Measurements from ENCODE around the gene PHETA1.
A peak's percentile ranks its signal among the peaks of the same experiment; 100 is the strongest.

PHETA1 gene, protein sequence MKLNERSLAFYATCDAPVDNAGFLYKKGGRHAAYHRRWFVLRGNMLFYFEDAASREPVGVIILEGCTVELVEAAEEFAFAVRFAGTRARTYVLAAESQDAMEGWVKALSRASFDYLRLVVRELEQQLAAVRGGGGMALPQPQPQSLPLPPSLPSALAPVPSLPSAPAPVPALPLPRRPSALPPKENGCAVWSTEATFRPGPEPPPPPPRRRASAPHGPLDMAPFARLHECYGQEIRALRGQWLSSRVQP

DNA sequence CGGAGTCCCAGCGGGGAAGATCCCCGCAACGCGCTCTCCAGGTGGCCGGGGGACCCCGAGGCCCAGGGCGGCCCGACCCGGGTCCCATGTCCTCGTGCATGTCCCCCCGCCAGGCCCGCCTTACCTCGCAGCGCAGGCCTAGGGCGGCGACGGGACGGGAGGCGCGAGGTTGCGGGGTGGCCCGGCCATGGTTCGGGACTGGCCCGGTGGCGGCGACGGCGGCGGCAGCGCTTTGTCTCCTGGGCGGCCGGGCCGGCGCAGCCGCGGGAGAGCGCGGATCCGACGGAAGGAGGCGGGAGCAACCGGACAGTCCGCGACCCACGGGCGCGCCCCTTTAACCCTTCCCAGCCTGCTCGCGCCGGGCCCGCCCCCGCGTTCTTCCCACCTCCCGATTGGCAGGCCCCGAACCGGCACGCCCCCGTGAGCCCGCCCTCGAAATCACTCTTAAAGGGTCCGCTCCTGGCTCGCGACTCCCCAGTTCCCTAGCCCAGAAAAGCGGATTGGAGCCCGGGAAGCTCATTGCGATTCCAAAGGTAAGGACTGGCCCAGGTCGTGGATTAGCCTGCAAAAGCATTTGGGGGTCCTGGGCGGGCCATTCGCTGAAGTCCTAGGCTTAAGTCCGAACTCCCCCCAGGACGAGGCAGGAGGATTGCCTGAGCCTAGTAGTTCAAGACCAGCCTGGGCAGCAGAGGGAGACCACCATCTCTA lies at the start of gene PHETA1:
PHETA1 (minus strand) TSS at position 308 of the 708 bp plus-strand sequence. CDS start 5,668 bp downstream, outside the sequence.
- peak; percentile 75 for DNase-seq

DNA sequence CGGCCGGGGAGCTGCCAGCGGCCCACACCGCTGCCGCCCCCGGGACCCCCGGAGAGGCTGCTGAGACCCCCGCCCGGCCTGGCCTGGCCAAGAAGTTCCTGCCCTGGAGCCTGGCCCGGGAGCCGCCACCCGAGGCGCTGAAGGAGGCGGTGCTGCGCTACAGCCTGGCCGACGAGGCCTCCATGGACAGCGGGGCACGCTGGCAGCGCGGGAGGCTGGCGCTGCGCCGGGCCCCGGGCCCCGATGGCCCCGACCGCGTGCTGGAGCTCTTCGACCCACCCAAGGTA lies 49.6 kb upstream of the PHETA1 start:
- DNase-seq: no peak

DNA sequence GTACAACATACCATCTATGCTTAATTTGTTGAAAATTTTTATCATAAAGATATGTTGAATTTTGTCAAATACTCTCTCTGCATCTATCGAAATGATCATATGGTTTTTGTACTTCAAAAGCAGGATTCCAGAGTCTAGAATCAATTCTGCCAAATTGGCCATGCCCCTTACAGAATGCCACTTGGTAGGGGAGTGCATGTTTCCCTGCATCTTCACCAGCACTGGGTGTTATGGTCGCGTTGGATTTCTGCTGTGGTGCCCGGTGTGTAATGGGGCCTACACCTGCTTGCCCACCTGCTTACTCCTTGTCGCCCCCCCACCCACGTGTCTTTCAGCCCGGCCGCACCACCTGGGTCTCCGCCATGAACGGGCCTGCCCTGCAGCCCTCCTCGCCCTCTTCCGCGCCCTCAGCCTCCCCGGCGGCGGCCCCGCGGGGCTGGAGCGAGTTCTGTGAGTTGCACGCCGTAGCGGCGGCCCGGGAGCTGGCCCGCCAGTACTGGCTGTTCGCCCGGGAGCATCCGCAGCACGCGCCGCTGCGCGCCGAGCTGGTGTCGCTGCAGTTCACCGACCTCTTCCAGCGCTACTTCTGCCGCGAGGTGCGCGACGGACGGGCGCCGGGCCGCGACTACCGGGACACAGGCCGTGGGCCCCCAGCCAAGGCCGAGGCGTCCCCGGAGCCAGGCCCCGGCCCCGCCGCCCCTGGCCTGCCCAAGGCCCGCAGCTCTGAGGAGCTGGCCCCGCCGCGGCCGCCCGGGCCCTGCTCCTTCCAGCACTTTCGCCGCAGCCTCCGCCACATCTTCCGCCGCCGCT lies 49.1 kb upstream of the PHETA1 start:
- DNase-seq: no peak

DNA sequence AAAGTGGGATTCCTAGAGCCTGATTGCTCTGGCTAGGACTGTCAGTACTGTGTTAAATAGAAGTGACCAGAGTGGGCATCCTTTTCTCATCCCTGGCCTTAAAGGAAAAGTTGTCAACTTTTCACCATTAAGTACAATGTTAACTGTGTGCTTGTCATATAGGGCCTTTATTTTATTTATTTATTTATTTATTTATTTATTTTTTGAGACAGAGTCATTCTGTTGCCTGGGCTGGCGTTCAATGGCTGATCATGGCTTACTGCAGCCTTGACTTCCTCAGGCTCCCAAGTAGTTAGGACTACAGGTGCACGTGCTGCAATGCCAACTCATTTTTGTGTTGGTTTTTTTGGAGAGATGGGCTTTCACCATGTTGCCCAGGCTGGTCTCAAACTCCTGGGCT lies 48.4 kb upstream of the PHETA1 start:
- DNase-seq: no peak

DNA sequence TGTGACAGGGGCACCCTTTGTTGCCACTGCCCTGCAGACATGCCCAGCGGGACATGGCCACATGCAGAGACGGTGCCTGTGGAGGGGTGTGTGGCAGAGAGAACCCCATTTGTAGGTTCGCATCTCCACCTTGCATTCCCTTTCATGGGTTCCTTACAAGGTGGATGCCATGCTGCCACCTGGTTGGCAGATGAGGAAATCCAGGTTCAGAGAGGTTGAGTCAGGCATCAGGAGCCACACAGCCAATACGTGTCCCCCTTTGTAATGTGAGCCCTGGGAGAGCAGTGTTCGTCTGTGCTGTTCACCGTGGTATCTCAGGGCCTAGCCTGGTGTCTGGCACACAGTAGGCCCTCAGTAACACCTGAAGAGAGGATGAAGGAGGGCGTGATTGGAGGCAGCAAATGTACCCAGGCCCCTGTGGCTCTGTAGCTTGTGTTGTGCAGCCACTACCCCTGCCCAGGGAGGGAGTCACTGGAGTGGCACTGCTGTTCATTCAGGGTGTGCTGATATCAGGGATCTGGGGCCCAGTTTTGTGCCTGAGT lies 45.9 kb upstream of the PHETA1 start:
- DNase-seq: no peak

DNA sequence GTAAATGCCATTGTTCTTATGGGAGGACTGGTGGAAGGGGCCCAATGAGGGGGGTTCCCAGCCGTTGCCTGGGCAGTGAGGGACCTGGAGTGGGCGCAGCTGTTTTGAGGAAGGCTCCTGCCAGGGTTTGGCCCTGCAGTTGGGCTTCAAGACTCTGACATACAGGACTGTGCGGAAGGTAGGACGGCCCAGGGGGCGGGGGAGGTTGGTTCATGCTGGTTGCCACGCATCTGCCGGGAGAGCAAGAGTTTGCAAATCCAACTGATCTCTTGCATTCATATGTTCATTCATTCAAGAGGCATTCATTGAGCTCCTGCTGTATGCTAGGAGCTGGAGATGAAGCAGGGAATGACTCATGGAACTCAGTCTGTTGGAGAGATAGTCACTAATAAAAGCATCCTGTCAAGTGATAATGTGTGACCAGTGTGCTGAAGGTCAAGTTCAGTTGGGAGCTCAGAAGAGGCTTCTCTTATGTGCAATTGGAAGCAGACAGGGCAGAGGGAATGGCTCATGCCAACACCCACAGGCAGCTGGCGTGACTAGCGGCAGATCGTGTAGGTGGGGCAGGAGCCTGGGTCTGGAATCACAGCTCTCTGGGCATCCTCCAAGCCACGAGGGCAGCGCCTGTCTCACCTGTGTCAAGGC lies 44.7 kb upstream of the PHETA1 start:
- DNase-seq: no peak

DNA sequence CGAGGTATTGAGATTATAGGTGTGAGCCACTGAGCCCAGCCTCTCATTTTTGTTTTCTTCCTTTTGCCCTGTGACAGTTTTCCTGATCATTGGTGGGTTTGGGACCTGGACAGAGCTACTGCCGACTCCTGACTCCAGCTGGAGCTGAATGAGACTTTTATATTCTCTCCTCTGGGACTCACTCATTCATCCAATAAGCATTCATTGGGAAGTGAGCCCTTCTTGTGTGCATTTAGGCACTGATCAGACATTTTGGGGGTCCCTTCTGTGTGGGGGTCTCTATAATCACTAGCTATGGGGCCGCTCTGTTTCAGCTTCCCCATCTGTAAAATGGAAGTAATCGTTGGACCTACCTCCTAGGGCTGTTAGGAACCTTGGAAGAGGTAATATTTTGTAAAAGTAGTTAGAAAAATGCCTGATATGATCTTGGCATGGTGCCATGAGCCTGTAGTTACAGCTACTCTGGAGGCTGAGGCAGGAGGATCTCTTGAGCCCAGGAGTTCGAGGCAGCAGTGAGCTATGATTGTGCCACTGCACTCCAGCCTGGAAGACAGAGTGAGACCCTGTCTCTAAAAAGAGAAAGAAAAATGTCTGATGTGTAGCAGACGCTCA lies 44.0 kb upstream of the PHETA1 start:
- DNase-seq: no peak

DNA sequence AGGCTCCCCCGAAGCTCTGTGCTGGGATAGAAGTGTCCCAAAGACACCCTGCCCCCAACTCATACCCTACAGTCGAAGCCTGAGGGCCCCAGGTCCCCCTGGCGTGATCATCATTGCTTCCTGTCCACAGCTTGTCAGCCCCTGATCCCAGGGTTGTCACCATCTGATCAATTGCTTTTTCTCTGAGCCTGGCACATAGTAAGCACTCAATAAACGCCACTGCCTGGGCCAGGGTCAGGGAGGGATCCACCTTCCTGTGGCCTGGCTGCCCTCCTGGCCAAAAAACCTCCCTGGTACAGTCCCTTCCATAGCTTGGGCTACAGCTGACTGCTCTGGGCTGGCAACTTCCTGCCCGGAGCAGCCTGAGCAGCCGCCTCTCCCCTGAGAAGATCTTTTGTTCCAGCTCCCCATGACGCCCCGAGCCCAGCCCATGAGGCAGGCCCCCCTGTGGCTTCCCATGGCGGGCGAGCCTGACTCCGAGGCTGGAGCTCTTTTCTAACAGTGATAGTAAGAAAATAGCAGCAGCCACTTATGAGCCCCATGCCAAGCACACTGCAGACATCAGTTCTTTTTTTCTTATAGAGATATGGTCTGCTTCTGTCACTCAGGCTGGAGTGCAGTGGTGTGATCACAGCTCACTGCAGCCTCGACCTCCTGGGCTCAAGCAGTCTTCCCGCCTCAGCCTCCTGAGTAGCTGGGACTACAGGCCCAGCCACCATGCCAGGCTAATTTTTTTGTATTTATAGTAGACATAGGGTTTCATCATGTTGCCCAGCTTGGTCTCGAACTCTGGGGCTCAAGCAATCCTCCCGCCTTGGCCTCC lies 43.3 kb upstream of the PHETA1 start:
- no peak for DNase-seq

DNA sequence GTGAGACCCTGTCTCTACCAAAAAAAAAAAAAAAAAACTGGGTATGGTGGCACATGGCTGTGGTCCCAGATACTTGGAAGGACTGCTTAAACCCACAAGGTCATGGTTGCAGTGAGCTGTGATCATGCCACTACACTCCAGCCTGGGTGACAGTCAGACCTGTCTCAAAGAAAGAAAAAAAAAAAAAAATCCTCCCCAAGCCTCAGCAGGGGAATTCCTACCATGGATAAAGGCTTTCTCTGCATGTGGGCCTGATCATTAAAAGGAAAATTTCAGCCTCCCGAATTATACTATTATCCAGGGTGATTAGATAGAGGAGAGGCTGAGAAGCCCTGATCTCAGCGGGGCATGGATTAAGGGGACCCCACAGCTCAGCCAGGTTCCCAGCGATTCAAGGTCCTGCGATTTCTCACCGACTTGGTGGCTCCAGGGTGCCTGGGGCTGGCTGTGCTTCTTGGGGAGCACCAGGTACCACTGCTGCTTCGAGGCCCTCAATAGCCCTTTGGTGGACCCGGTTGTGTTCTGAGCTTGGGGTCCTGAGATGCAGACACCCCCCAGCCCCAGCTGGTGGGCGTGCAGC lies 42.4 kb upstream of the PHETA1 start:
- DNase-seq: no peak

DNA sequence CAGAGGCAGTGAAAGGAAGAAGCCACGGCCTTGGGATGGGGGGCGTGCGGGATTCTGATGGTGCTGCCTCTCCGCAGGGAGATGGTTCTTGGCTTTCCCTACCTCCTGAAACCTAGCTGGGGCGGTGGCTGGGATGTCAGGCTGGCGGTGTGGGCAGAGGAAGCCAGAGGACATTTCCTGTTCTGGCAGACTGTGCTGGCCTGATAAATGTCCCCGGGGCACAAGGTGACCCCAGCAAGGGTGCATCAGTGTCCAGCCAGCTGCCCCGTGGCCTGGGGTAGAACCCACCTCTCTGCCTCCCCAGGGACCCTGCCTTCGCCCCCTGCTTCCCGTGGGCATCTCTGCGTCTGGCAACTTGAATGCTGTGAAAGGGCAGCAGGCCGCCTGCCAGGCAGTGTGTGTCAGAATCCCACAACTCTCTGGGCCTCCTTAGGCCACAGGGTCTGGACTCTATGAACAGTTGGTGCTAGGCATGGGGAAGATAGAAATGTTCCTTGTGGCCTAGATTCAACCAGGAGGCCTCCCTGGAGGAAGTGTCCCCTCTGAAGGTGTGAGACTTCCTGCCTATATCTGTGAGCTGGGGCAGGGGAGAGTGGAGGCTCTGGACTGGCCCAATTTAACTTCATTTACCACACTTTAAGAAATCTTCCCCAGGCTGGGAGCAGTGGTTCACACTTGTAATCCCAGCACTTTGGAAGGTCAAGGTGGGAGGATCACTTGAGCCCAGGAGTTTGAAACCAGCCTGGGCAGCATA lies 41.7 kb upstream of the PHETA1 start:
- no peak for DNase-seq

DNA sequence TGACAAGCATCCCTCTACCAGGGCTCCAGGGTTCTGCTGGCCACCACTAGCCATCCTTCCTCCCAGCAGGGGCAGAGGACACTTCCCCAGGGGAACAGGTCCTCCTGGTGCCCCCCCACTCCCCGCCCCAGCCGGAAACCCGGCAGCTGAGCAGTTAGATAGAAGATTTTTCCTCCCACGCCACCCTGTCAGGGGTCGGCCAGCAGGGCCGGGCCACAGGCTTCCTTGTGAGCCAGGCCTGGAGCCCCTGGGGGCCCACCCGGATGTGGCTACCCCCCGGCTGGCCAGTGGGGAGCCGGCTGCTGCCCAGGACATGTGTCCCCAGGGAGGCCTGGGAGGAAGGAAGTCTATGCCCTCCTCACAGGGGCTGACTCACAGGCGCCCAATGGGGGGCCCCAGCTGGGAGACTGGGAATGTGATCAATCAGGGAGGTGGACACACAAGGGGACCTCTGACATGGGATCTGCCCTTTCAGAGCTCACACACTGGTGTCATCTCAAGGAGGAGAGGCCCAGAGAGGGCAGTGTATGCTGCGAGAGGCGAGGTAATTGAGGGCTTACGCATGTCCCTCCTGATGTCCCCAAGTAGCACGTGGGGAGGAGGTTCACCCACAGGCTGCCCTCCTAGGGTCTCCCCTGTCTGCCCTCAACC lies 41.0 kb upstream of the PHETA1 start:
- no peak for DNase-seq

DNA sequence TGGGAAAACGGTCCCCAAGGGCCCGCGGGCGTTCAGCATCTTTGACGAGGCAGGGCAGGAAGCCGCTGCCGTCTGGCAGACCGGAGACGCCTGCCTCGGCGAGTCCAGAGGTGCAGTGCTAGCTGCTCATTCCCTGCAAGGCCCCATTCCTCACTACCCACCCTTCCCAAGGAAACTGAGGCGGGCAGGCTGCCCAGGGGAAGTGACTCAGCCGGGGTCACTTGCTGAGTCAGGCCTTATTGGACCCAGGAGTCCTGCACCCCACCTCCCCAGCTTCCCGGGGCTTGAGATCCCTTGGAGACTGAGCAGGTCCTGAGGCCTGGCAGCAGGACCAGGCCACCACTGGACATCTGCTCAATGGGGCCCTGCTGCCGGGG lies 40.5 kb upstream of the PHETA1 start:
- no peak for DNase-seq

DNA sequence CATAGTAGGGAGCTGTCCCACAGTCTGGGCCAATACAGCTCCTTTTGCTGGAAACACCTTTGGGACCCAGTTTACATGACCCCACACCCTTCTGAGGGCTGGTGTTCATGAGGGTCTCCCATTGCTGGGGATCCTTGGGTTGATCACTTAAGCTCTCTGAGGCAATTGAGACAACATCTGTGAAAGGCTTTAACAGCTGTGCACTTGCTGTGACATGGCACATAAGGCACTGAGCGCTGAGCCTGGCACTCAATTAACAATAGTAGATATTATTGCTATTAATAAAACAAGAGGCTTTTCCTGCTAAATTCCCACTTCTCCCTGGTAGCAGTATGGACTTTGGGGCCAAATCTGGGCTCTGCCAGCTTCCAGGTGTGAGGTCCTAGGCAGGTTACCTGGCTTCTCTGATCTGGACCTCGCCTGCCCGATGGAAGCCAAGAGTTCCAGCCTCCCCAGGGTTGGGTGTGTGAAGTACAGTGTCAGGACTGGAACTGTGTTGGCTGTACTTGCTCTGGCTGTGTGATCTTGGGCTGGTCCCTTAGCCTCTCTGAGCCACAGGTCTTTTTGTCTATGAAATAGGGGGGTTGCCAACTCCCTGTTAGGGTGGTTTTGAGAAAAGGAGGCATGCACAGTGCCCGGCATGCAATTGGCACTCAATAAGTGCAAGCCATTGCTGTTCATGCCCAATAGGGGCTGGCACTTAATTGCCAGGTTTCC lies 39.9 kb upstream of the PHETA1 start:
- DNase-seq: no peak

DNA sequence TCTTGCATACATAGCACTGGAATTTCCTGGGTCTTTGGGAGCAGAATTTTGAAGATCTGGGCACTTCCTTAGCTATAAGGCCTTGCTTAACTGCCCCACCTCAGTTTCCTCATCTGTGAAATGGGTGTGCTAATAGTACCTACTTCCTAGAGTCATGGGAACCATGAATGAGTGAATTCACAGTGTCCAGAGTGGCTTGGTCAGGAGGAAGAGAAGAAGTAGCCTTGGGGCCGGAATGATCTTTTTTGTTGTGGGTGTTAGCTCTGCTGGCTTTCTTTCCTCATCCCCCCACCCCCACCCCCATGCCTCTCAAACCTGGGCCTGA lies 39.2 kb upstream of the PHETA1 start:
- no peak for DNase-seq

DNA sequence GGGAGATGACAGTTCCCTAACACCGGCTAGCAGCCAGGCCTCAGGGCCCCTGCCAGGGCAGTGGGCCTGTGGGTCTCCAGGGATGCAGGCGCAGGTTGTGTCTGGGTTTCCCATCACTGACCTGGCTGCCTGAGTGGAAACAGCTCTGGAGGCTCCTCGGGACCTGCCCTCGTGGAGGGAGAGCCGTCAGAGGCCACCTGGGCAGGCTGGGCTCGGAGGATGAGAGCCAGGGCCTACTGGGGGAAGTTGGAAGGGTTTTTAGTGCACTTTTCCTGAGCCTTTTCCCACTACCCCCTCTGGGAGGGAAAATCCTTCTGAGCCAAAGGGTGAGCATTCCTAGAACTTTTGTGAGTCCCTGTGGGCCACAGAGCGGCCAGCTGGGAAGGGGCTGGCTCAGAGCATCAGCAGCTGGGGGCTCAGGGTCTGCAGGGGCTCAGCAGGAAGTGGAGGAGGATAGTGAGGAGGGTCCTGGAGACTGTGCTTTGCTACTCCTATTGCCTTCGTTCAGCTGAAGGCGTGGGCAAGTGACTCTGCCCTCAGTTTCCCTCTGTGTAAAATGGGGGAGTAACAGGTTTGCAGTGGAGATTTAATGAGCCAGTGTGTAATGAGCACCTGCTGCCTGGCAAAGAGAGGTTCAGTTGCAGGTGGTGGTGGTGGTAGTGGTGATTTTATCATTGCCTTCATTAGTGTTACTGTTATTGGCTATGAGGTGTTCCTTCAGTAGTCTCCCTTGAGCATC lies 38.7 kb upstream of the PHETA1 start:
- no peak for DNase-seq

DNA sequence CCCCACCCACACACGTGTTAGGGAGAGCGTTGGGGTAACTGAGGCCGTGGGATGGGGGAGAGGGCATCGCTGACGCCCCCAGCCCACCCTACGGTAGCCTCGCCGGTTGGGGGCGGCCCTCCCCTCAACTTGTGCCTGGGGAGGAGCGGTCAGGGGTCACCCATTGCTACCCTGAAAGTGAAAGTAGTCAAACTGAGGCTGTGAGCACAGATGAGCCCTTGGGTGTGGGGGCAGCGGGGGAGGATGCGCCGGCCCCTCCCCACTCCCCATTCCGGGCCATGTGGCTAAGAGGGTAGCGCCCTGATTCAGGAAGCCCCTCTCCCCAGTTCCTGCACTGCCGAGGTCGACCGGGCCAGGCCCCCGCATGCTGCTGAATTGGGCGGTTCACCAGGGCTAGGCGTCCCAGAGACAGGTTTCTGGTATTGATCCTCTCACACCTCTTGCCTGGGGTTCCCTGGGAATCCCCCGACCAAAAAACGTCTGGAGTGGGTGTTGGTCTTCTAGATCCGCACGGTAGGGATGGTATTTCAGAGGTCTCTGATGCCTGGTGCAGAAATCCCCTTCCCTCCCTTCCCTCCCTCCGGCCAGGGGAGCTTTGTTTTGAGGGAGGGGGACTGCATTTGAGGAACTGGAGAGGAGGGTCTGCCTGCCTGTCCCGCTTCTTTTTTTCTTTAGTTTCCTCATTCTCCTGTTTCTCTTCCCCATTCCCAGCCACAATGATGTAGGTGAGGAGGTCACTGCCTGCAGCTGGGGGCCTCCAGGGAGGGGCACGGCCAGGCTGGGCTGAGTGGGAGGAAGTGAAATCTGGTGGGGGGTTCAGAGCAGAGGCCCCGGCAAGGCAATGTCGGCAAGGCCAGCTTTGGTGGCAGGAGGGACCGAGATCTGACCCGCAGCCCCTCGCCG lies 37.8 kb upstream of the PHETA1 start:
- DNase-seq: no peak

DNA sequence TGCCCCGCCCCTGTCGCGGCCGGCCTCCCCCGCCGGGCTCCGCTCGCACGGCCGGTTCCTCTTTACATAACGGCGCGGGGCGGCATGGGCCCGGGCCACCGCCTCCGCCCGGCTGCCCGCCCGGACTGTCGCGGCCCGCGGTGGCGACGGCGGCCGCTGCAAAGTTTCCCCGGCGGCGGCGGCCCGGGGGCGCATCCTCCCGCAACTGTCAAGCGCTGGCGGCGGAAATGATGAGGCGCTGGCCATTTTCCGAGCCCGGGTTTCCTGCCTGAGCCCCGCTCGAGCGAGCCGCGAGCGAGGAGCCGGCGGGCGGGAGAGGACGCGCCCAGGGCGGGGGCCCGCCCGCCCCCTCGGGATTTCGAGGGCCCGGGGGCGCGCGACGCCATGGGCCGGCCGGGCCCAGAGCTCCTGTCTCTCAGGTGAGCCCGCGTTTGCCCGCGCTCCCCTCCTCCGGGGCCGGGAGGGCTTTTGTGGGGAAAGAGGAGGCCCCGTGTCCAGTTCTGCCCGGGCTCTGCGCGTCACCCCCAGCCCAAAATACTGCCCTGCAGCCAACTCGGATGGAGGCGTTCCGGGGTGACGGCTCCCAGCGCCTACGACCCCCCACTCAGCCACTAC lies 37.1 kb upstream of the PHETA1 start, which contains the start of gene SH2B3:
SH2B3 (plus strand) TSS at position 65 of the 615 bp plus-strand sequence. CDS start 12,223 bp downstream, outside the sequence.
- peak; percentile 37 for DNase-seq
